GM23338 (cell line): ENCODE results near the gene CLP1.

ENCODE experiments used
- CREB1 ChIP-seq: fragments of 250-450 bp; sonication (Bioruptor Pico); IDR thresholded peaks from 2 replicates; pipeline ENCODE4 v1.5.0; 2020; ENCODE audit warnings: low read depth, mild to moderate bottlenecking, moderate library complexity
- CTCF ChIP-seq, 2 experiments: fragments of 200-600 bp in 1 of 2; sonication (generic) in 1 of 2; conservative IDR thresholded peaks; 2 replicates each; pipeline versions ENCODE4 v1.5.1 to v1.6.1; 2016 to 2017; ENCODE audit warnings: antibody characterized with exemption in 2 of 2, low read depth in 2 of 2, mild to moderate bottlenecking in 2 of 2, moderate library complexity in 1 of 2
- ETS1 ChIP-seq: IDR thresholded peaks from 2 replicates; pipeline ENCODE4 v1.6.1; 2016; ENCODE audit warnings: antibody characterized with exemption
- EZH2 ChIP-seq: fragments of 200-600 bp; sonication (generic); IDR thresholded peaks from one replicate; pipeline ENCODE4 v1.8.0; 2017; ENCODE audit warnings: antibody characterized with exemption, mild to moderate bottlenecking, low read depth; ENCODE audit not compliant: unreplicated experiment
- EZH2phosphoT487 ChIP-seq: fragments of 200-600 bp; sonication (generic); IDR thresholded peaks from one replicate; pipeline ENCODE4 v1.8.1; 2018; ENCODE audit warnings: antibody characterized with exemption; ENCODE audit not compliant: unreplicated experiment
- JUNB ChIP-seq: IDR thresholded peaks from one replicate; pipeline ENCODE4 v1.6.1; 2016; ENCODE audit warnings: antibody characterized with exemption; ENCODE audit not compliant: unreplicated experiment
- POLR2AphosphoS5 ChIP-seq: IDR thresholded peaks from 2 replicates; pipeline ENCODE4 v1.6.1; 2016; ENCODE audit warnings: antibody characterized with exemption, low read depth
- REST ChIP-seq: IDR thresholded peaks from one replicate; pipeline ENCODE4 v1.6.1; 2018; ENCODE audit warnings: antibody characterized with exemption; ENCODE audit not compliant: unreplicated experiment
- STAT1 ChIP-seq: IDR thresholded peaks from one replicate; pipeline ENCODE4 v1.6.1; 2016; ENCODE audit warnings: antibody characterized with exemption; ENCODE audit not compliant: unreplicated experiment

GRCh38 chr11:57653163-57653562 lies 4.4 kb upstream of the CLP1 start:
- TF ChIP-seq CTCF (conservative IDR thresholded peaks at IDR 0.05; ENCODE audit: low read depth in 2 of 2) = no peak
- TF ChIP-seq EZH2 = no peak
- no peak for TF ChIP-seq POLR2AphosphoS5
- no peak for TF ChIP-seq REST
- TF ChIP-seq EZH2phosphoT487 = no peak
- TF ChIP-seq STAT1 = no peak
- TF ChIP-seq JUNB = no peak
- TF ChIP-seq CREB1 = no peak
- TF ChIP-seq ETS1 = no peak
